ENCODE measurements around the gene PPP1R3E.
"Not testable (repeated sequence)": the region's sequence is repeated elsewhere in the genome, so short reads cannot be mapped to it uniquely, and the experiment has no call there.

PPP1R3E gene, protein sequence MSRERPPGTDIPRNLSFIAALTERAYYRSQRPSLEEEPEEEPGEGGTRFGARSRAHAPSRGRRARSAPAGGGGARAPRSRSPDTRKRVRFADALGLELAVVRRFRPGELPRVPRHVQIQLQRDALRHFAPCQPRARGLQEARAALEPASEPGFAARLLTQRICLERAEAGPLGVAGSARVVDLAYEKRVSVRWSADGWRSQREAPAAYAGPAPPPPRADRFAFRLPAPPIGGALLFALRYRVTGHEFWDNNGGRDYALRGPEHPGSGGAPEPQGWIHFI

DNA sequence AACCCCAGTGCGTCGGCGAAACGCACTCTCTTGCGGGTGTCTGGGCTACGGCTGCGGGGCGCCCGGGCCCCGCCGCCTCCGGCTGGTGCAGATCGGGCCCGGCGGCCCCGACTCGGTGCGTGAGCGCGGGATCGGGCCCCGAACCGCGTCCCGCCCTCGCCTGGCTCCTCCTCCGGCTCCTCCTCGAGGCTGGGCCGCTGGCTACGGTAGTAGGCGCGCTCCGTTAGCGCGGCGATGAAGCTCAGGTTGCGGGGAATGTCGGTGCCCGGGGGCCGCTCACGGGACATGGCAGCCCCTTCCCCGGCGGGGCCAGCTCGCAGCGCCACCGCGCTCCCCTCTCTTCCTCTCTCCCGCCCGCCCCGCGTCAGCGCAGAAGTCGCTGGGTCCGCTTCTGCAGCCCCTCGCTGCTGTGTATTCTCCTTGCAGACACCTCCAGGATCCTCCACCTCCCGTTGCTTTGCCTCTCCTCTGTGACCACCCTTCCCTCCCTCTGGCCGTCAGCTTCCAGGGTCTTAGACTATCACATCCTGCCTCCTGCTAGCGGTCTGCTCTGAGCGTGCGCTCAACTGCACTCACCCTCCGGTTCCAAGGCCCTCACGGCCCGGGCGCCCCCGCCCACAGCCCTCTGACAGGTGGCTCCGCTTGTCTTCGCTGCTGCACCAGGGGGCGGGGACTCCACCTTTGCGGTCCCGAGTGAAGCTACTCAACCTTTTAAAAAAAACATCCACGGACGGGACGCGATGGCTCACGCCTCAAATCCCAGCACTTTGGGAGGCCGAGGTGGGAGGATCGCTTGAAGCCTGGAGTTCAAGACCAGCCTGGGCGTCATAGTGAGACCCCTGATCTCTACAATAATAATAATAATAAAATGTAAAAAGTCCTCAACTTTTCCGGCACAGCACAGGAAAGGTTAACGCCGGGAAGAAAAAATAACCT lies at the start of gene PPP1R3E:
TSS of gene PPP1R3E (minus strand) at position 570 of the 936 bp plus-strand sequence. CDS start at position 287, 283 bp downstream.
- ATAC-seq (peak; percentile 37), DNase-seq (peak; percentile 93)

DNA sequence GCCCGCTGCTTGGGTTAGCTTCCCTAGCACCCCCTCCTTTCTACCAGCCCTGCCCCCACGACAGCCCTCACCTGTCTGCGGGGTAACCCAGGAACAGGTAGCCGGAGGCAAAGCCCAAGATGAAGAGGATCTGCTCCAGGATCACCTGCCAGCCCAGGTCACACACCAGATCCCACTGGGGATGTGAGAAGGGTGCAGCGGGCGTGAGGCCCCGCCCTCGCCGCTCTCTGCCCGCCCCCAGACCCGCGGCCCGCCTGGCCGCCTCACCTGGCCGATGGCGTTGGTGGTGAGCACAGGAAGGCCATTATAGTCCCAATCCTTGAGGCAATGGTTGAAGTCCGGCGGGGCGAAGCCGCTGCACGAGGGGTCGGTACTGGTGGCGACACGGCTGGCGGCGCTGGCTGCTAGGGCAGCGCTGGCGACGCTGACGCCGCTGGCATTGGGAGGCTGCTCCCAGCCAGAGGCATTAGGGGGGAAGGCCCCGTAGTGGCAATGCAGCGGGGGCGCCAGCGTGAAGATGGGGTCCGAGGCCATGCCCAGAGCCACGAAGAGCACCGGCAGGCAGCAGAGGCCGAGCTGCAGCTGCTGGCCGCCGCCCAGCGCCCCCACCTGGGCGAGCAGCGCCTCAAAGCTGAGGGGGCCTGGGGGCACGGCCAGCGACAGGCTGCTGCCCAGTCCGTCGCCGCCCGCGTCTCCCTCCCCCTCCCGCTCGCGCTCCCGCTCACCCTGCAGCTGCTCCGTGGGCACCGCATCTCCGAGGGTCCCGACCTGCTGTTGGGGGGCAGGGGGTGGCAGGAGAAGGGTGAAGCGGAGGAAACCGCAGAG lies 49.2 kb upstream of the PPP1R3E start:
- ATAC-seq: no peak

GRCh38 chr14:23349156-23349845 lies 46.6 kb upstream of the PPP1R3E start:
- DNase-seq: no peak
- ATAC-seq: no peak

More for the DNA sequence above, 49.2 kb upstream of the PPP1R3E start:
- DNase-seq: peak; percentile 11

- DNase-seq (no peak), ATAC-seq (no peak)
Observed at GRCh38 chr14:23348297-23348655, 45.6 kb upstream of the PPP1R3E start.

DNA sequence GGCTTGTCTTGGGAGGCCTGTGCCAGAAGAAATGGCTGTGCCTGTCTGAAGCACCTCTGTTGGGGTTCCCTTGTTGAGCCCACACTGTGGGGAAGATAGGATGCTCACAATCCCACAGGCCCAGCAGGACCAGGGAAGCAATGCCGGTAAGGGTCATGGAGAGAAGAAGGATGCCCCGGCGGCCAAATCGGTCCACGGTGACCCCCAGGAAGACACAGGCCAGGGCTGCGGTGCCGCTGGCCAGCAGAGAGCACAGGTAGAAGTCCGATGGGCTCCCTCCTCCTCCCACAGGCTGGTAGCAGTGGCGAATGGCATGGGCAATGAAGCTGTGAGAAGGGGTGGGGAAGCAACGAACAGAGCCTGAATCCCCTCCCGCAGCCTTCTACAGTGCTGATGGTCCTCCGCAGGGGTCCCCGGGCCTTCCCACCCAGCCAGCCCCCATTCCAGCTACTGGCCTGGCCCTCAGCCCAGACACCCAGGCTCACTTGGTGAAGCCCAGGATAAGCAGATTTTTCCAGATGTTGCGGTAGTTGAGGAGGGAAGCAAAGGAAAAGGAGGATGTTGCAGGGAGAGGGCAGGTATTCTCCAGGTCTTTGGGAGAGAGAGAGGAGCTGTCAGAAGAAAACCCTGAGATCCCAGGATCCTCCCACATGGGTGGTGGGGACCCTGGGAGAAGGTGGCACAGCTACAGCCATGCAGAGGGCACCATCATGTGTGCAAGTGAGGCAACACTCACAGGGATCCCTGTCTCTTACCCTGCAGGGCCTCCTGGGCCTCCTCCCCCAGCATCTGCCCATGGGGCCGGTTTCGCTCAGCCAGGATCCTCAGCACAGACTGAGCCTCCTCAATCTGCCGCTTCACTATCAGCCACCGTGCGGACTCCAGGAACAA lies 45.0 kb upstream of the PPP1R3E start:
- ATAC-seq (no peak), DNase-seq (no peak)

- ATAC-seq: no peak
Observed at GRCh38 chr14:23346693-23347405, 44.2 kb upstream of the PPP1R3E start.

GRCh38 chr14:23345987-23346692 lies 43.5 kb upstream of the PPP1R3E start:
- no peak for ATAC-seq
- DNase-seq: no peak

More at GRCh38 chr14:23346693-23347405, 44.2 kb upstream of the PPP1R3E start:
- DNase-seq: no peak

GRCh38 chr14:23344481-23344880 lies 41.8 kb upstream of the PPP1R3E start:
- no peak for DNase-seq
- ATAC-seq: no peak

- DNase-seq: no peak
- no peak for ATAC-seq
Observed at GRCh38 chr14:23339506-23340268, 37.0 kb upstream of the PPP1R3E start.

GRCh38 chr14:23335623-23336022 lies 33.0 kb upstream of the PPP1R3E start:
- no peak for DNase-seq
- ATAC-seq: no peak

GRCh38 chr14:23327947-23328744 lies 25.5 kb upstream of the PPP1R3E start:
- ATAC-seq (peak; percentile 67), DNase-seq (peak; percentile 69)

GRCh38 chr14:23326491-23327332 lies 24.1 kb upstream of the PPP1R3E start:
- ATAC-seq (no peak), DNase-seq (no peak)

GRCh38 chr14:23325746-23326145 lies 23.1 kb upstream of the PPP1R3E start:
- not testable (repeated sequence) for ATAC-seq, DNase-seq

GRCh38 chr14:23324993-23325392 lies 22.3 kb upstream of the PPP1R3E start:
- ATAC-seq (no peak), DNase-seq (no peak)

GRCh38 chr14:23324455-23324846 lies 21.8 kb upstream of the PPP1R3E start:
- no peak for DNase-seq

DNA sequence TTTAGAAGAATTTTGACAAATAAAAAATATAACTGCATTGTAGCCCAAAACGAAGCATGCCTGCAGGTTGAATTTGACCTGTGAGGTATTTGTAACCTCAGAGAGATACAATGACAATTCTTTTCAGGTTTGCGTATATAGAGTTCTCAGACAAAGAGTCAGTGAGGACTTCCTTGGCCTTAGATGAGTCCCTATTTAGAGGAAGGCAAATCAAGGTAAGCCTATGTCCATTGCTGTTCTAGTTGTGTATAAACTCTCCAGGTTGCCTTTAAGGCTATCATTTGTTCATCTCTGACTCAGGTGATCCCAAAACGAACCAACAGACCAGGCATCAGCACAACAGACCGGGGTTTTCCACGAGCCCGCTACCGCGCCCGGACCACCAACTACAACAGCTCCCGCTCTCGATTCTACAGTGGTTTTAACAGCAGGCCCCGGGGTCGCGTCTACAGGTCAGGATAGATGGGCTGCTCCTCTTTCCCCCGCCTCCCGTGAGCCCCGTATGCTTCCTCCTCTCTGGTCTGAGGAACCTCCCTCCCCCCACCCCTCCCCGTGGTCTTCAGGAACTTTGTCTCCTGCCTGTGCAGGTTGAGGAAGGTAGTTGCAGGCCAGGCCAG lies 21.3 kb upstream of the PPP1R3E start:
- DNase-seq (no peak), ATAC-seq (no peak)

More at GRCh38 chr14:23324455-23324846, 21.8 kb upstream of the PPP1R3E start:
- ATAC-seq: no peak
